HG03108 (cell line): ENCODE measurements around the gene THUMPD3.

ENCODE experiments used
- ATAC-seq: cut with Tn5 transposase; IDR thresholded peaks from one replicate; pipeline ENCODE4 v1.9.1; 2021; ENCODE audit warnings: moderate library complexity; ENCODE audit not compliant: unreplicated experiment

The THUMPD3 gene

GRCh38 chr3:9415485-9416138, 52.8 kb downstream of the THUMPD3 start:
- ATAC-seq, result no peak

- no peak for ATAC-seq
Observed at GRCh38 chr3:9416139-9416780, 53.4 kb downstream of the THUMPD3 start.

- no peak for ATAC-seq
Observed at GRCh38 chr3:9420850-9421549, 58.1 kb downstream of the THUMPD3 start.

- no peak for ATAC-seq
Observed at GRCh38 chr3:9422712-9423424, 60.0 kb downstream of the THUMPD3 start.

DNA sequence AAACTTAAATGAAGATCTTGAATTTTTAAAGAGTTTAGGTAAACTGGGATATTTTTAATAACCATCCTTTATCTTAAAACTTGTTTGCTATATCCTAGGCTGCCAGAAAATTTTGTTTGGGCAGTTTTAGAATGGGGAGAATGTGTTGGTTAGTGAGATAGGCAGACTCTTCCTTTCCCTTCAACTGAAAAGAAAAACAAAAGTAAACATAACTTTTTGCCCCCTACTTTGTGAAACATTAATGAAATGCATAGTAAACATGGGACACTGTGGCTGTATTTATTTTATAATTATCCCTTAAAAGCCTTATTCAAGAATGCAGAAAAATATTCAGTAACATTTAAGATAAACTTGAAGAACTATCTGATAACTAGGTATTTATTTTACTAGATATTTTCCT, 65.6 kb downstream of the THUMPD3 start:
- ATAC-seq, result no peak

GRCh38 chr3:9430733-9431132, 67.9 kb downstream of the THUMPD3 start:
- no peak for ATAC-seq

DNA sequence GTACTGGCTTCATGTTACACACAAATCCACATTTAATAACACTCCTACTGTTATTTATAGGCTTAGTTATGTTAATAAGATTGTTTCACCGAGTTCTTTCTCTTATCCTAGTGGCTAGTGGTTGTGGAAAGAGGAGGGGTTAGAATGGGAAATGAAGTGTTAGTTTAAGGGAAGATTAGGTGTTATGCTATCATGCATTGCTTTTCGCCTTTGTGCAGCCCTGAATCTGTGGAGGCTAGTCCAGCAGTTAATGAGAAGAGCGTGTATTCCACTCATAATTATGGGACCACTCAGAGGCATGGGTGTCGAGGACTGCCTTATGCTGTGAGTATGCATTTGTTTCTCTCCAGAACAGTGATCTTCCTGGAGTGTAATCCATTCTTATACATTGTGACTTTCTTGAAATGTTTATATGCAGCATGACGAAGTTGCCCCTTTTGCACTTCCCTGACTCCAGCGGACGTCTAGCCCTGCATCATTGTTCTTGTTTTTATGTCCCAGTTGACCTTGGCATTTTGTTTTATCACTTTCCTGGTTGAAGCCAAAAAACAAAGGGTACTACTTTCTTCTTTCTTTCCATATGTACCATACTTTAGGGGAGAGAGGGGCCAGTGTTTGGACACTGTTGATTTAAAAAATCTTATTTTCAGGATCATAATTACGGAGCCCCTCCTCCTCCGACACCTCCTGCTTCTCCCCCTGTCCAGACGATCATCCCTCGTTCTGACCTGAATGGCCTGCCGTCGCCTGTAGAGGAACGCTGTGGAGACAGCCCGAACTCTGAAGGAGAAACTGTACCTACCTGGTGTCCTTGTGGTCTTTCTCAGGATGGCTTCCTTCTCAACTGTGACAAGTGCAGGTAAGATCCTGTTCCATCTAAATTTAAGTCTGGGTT, 71.0 kb downstream of the THUMPD3 start:
- no peak for ATAC-seq

- ATAC-seq, result no peak
Observed at GRCh38 chr3:9435316-9435715, 72.5 kb downstream of the THUMPD3 start.
